HepG2 (cell line): Measurements from ENCODE around the gene HEATR5B. TPM values are rescaled to one million over a fixed set of nuclear protein-coding genes. Genes with fewer than 3 reads are reported as not detected.

ENCODE experiments used
- ATAC-seq: fragments of 200-7000 bp; cut with Tn5 transposase; 3 replicates; pipeline ENCODE4 v1.9.1; 2020; ENCODE audit warnings: mild to moderate bottlenecking, moderate library complexity
- BruUV-seq: library from RNA; stranded (reverse); fragments of 400-500 nt; replicated peaks from 2 replicates; lab custom pipeline; 2021; lab: Mats Ljungman, UMichigan
- CTCF ChIA-PET: fragments of 300-600 bp; formaldehyde crosslinking; extraction: SDS; loops from one replicate; lab custom pipeline; 2021; ENCODE audit warnings: low total read pairs, inconsistent platforms, low intra/inter-chr PET ratio; lab: Yijun Ruan, JAX
- POLR2A ChIA-PET: fragments of 350-600 bp; sonication (Branson Sonifier 250); formaldehyde crosslinking; loops from one replicate; lab custom pipeline; 2020; ENCODE audit warnings: antibody characterized with exemption, inconsistent platforms; lab: Yijun Ruan, JAX
- DNase-seq: peaks from one replicate; pipeline ENCODE4 v3.0.0-alpha.2; 2015; ENCODE audit warnings: low spot score
- FAIRE-seq: peaks from 3 replicates; lab custom pipeline; 2011; peaks lifted over from hg19 to GRCh38; lab: Jason Lieb, UNC
- H2AFZ ChIP-seq: one replicate; pipeline ENCODE4 v1.6.1; 2011; ENCODE audit warnings: low read length, inconsistent platforms
- H3K27ac ChIP-seq: fragments of 300-600 bp; 3 replicates; pipeline ENCODE4 v1.8.0; 2011; ENCODE audit warnings: mixed run types, mild to moderate bottlenecking, mixed read lengths, low read length, inconsistent platforms; ENCODE audit not compliant: insufficient read depth; ENCODE audit errors: extremely low read length
- H3K27me3 ChIP-seq, 2 experiments: fragments of 200-600 bp in 1 of 2; 2 replicates in 1 of 2; 3 replicates in 1 of 2; pipeline versions ENCODE4 v1.6.0 to v1.8.0; 2011; ENCODE audit warnings: low read length in 2 of 2, mild to moderate bottlenecking in 2 of 2, moderate library complexity in 2 of 2, inconsistent platforms in 1 of 2; ENCODE audit not compliant: insufficient read depth in 2 of 2, control insufficient read depth in 1 of 2
- H3K36me3 ChIP-seq, 2 experiments: fragments of 200-600 bp in 1 of 2; replicated peaks in 1 of 2; 2 replicates in 1 of 2; 3 replicates in 1 of 2; pipeline versions ENCODE4 v1.5.1 to v1.8.0; 2011; ENCODE audit warnings: low read length in 2 of 2, inconsistent platforms in 1 of 2; ENCODE audit not compliant: insufficient read depth in 2 of 2, control insufficient read depth in 1 of 2
- H3K4me1 ChIP-seq: 2 replicates; pipeline ENCODE4 v1.5.1; 2012; ENCODE audit warnings: low read length, inconsistent platforms; ENCODE audit not compliant: insufficient read depth
- H3K4me2 ChIP-seq: 2 replicates; pipeline ENCODE4 v1.6.0; 2011; ENCODE audit warnings: low read depth, low read length, inconsistent platforms
- H3K4me3 ChIP-seq, 3 experiments: fragments of 200-600 bp in 1 of 3; sonication (generic), shearing (Covaris generic) in 1 of 3; replicated peaks in 1 of 3; 2 replicates each; pipeline ENCODE4 v1.5.1; 2011 to 2016; ENCODE audit warnings: low read length in 3 of 3, inconsistent platforms in 2 of 3, low read depth in 2 of 3, mild to moderate bottlenecking in 2 of 3, control low read depth in 1 of 3, mixed read lengths in 1 of 3; ENCODE audit not compliant: insufficient read depth in 1 of 3
- H3K79me2 ChIP-seq: one replicate; pipeline ENCODE4 v1.6.1; 2011; ENCODE audit warnings: low read length, inconsistent platforms; ENCODE audit not compliant: insufficient read depth
- H3K9ac ChIP-seq: 2 replicates; pipeline ENCODE4 v1.6.0; 2011; ENCODE audit warnings: mild to moderate bottlenecking, low read depth, low read length, inconsistent platforms; ENCODE audit not compliant: insufficient read depth
- H3K9me3 ChIP-seq: 2 replicates; pipeline ENCODE4 v1.5.1; 2012; ENCODE audit warnings: mild to moderate bottlenecking, low read length
- H4K20me1 ChIP-seq: 2 replicates; pipeline ENCODE4 v1.6.0; 2011; ENCODE audit warnings: inconsistent platforms, mild to moderate bottlenecking, low read length, moderate library complexity; ENCODE audit not compliant: insufficient read depth
- ATF7 ChIP-seq, 2 experiments: fragments of 450-650 bp in 1 of 2; sonication (generic) in 1 of 2; formaldehyde crosslinking in 1 of 2; IDR thresholded peaks; 2 replicates each; pipeline versions ENCODE4 v1.4.0 to v1.6.1; 2016 to 2020; ENCODE audit warnings: antibody characterized with exemption in 1 of 2, mild to moderate bottlenecking in 1 of 2, missing genetic modification reagents in 1 of 2
- CHD2 ChIP-seq: IDR thresholded peaks from 2 replicates; pipeline ENCODE4 v1.6.1; 2011; ENCODE audit warnings: low read depth, low read length, improper control_type of control experiment
- CREM ChIP-seq, 2 experiments: sonication (generic) in 1 of 2; formaldehyde crosslinking in 1 of 2; IDR thresholded peaks; 2 replicates each; pipeline versions ENCODE4 v1.4.0 to v1.6.1; 2016 to 2020; ENCODE audit warnings: antibody characterized with exemption in 1 of 2, mild to moderate bottlenecking in 1 of 2, missing genetic modification reagents in 1 of 2
- HNF4A ChIP-seq: sonication (generic); formaldehyde crosslinking; IDR thresholded peaks from 2 replicates; pipeline ENCODE4 v1.4.0; 2020; ENCODE audit warnings: missing genetic modification reagents
- KLF13 ChIP-seq: sonication (generic); formaldehyde crosslinking; IDR thresholded peaks from 2 replicates; pipeline ENCODE4 v1.4.0; 2020; ENCODE audit warnings: mild to moderate bottlenecking, missing genetic modification reagents
- MAFF ChIP-seq: IDR thresholded peaks from 2 replicates; pipeline ENCODE4 v1.6.1; 2011; ENCODE audit warnings: low read depth, low read length, improper control_type of control experiment
- MAFK ChIP-seq, 2 experiments: IDR thresholded peaks in 1 of 2; conservative IDR thresholded peaks in 1 of 2; 2 replicates each; pipeline ENCODE4 v1.6.1; 2011; ENCODE audit warnings: improper control_type of control experiment in 2 of 2, low read length in 2 of 2
- NFE2 ChIP-seq: sonication (generic); formaldehyde crosslinking; IDR thresholded peaks from 2 replicates; pipeline ENCODE4 v1.4.0; 2020; ENCODE audit warnings: missing genetic modification reagents
- NFE2L2 ChIP-seq: fragments of 150-350 bp; IDR thresholded peaks from 2 replicates; pipeline ENCODE4 v1.6.1; 2014; ENCODE audit warnings: low read length
- SAP130 ChIP-seq: IDR thresholded peaks from 2 replicates; pipeline ENCODE4 v1.6.1; 2016; ENCODE audit warnings: low read depth
- SMAD9 ChIP-seq: sonication (generic); formaldehyde crosslinking; IDR thresholded peaks from 2 replicates; pipeline ENCODE4 v1.5.1; 2020; ENCODE audit warnings: mild to moderate bottlenecking, missing genetic modification reagents
- ZFP62 ChIP-seq: sonication (generic); formaldehyde crosslinking; IDR thresholded peaks from 2 replicates; pipeline ENCODE4 v1.4.0; 2020; ENCODE audit warnings: missing genetic modification reagents
- ZNF253 ChIP-seq: sonication (generic); formaldehyde crosslinking; IDR thresholded peaks from 2 replicates; pipeline ENCODE4 v1.8.0; 2022; ENCODE audit warnings: mild to moderate bottlenecking, missing genetic modification reagents, borderline replicate concordance
- ZNF326 ChIP-seq: sonication (generic); formaldehyde crosslinking; IDR thresholded peaks from 2 replicates; pipeline ENCODE4 v1.4.0; 2020; ENCODE audit warnings: missing genetic modification reagents, borderline replicate concordance
- ZNF350 ChIP-seq: sonication (generic); formaldehyde crosslinking; IDR thresholded peaks from 2 replicates; pipeline ENCODE4 v1.4.0; 2020; ENCODE audit warnings: mild to moderate bottlenecking, low read depth, missing genetic modification reagents, borderline replicate concordance
- ZNF382 ChIP-seq: sonication (generic); formaldehyde crosslinking; IDR thresholded peaks from 2 replicates; pipeline ENCODE4 v1.5.0; 2020; ENCODE audit warnings: missing genetic modification reagents, mild to moderate bottlenecking, borderline replicate concordance
- ZNF432 ChIP-seq: sonication (generic); formaldehyde crosslinking; IDR thresholded peaks from 2 replicates; pipeline ENCODE4 v1.5.0; 2020; ENCODE audit warnings: missing genetic modification reagents, mild to moderate bottlenecking, borderline replicate concordance
- ZNF572 ChIP-seq: sonication (generic); formaldehyde crosslinking; IDR thresholded peaks from 2 replicates; pipeline ENCODE4 v1.5.1; 2020; ENCODE audit warnings: mild to moderate bottlenecking, missing genetic modification reagents
- ZNF589 ChIP-seq: sonication (generic); formaldehyde crosslinking; conservative IDR thresholded peaks from 2 replicates; pipeline ENCODE4 v1.8.0; 2022; ENCODE audit warnings: mild to moderate bottlenecking, moderate library complexity, missing genetic modification reagents
- ZNF644 ChIP-seq: IDR thresholded peaks from 2 replicates; pipeline ENCODE4 v1.6.1; 2016; ENCODE audit warnings: low read depth
- ZNF792 ChIP-seq: IDR thresholded peaks from 2 replicates; pipeline ENCODE4 v1.6.1; 2016
- WGBS: methylation state at CpG from one replicate; pipeline ENCODE4 v1.1.6; 2017; ENCODE audit warnings: low lambda C conversion rate; 5-methylcytosine and 5-hydroxymethylcytosine counted together
- in situ Hi-C: cut with HindIII; loops from 2 replicates; pipeline ENCODE4 v1.10.0; 2017; ENCODE audit warnings: low pct_unique_long_range_greater_than_20kb; ENCODE audit not compliant: extremely low pct_ligation_motif_present
- intact Hi-C: fragments of 100-400 bp; cut with micrococcal nuclease; formaldehyde crosslinking; loops from one replicate; pipeline ENCODE4 v1.10.0; 2022; ENCODE audit not compliant: unreplicated experiment
- polyA plus RNA-seq, 8 experiments: library from polyadenylated mRNA; depleted of rRNA in 3 of 8; stranded (reverse) in 7 of 8; unstranded in 1 of 8; fragments of >200 nt; fragmentation: Illumina TruSeq in 4 of 8; extraction: Trizol in 4 of 8; gene quantifications; 2 replicates each; pipeline versions ENCODE4 v1.2.1 to v1.2.3, GENCODE V29; 2011 to 2016; ENCODE audit warnings: low read depth in 4 of 8, missing spikeins in 1 of 8, mixed read lengths in 1 of 8; ENCODE audit not compliant: insufficient read depth in 1 of 8
- total RNA-seq, 5 experiments: library from RNA; depleted of rRNA; stranded (reverse); fragments of >200 nt; fragmentation: Illumina TruSeq; extraction: Trizol; gene quantifications; 2 replicates each; pipeline ENCODE4 v1.2.3, GENCODE V29; 2016; ENCODE audit warnings: low read depth in 1 of 5
- TF ChIP-seq, protein P1 (sequence below): sonication (generic); formaldehyde crosslinking; IDR thresholded peaks from 2 replicates; pipeline ENCODE4 v1.4.0; 2020; ENCODE audit warnings: missing genetic modification reagents, borderline replicate concordance

The HEATR5B gene
- total and polyA plus RNA-seq, 2 of the 13 experiments (the other 11 are each of a cell fraction or from before 2014, with no cell fraction given), result 12.7 to 16.3 TPM

- no peak for TF ChIP-seq ZNF792 (CRISPR knock-in tag)
- no peak for TF ChIP-seq ZNF572 (CRISPR knock-in tag)
Observed at GRCh38 chr2:37125416-37125815, 41.2 kb upstream of the HEATR5B start (continued).

DNA sequence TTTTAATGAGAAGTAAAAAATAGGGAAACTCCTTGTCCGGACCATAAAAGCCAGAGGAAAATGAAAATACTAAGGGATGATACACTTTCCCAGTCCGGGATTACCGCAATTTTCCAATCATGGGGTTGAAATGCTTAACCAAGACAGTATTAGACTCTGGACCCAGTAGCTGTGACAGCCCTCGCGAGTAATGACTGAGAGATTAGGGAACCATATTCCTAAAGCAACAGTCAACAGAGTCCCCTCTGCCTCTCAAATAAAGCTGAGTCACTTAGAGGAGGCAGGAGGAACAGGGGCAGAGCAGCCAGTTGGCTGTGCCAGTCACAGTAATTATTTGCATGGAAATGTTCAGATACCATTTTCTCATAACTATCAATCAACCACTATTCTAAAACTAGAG is 35.0 kb upstream of the HEATR5B start:
- Histone ChIP-seq H3K4me1 (peaks cover 6% of the 10 kb centered on the region; the same call in 1 of the 2 replicates), H3K36me3 (peaks cover 14 to 50% of the 10 kb centered on the region in 2 experiments), H4K20me1 (no peaks in the 10 kb centered on the region), H3K4me3 (no peak overlapping the region), H3K27ac (peak overlapping the region; percentile 47), H3K4me2 (no peak overlapping the region), H3K27me3 (no peaks in the 10 kb centered on the region), H3K9me3 (no peaks in the 10 kb centered on the region), H3K9ac (no peak overlapping the region), H2AFZ (no peak overlapping the region), H3K79me2 (no peaks in the 10 kb centered on the region)
- no TSS peak for BruUV-seq
- CTCF ChIA-PET, result no interaction called here
- peak; percentile 37 for FAIRE-seq
- intact Hi-C loops, result no loop called here
- DNase-seq, result peak; percentile 69
- POLR2A ChIA-PET, result no interaction called here
- WGBS, result 93% methylated on average over 5 of the region's 5 CpGs
- in situ Hi-C loops, result no loop called here
- ATAC-seq, result peak; percentile 87
- TF ChIP-seq, protein P1, sequence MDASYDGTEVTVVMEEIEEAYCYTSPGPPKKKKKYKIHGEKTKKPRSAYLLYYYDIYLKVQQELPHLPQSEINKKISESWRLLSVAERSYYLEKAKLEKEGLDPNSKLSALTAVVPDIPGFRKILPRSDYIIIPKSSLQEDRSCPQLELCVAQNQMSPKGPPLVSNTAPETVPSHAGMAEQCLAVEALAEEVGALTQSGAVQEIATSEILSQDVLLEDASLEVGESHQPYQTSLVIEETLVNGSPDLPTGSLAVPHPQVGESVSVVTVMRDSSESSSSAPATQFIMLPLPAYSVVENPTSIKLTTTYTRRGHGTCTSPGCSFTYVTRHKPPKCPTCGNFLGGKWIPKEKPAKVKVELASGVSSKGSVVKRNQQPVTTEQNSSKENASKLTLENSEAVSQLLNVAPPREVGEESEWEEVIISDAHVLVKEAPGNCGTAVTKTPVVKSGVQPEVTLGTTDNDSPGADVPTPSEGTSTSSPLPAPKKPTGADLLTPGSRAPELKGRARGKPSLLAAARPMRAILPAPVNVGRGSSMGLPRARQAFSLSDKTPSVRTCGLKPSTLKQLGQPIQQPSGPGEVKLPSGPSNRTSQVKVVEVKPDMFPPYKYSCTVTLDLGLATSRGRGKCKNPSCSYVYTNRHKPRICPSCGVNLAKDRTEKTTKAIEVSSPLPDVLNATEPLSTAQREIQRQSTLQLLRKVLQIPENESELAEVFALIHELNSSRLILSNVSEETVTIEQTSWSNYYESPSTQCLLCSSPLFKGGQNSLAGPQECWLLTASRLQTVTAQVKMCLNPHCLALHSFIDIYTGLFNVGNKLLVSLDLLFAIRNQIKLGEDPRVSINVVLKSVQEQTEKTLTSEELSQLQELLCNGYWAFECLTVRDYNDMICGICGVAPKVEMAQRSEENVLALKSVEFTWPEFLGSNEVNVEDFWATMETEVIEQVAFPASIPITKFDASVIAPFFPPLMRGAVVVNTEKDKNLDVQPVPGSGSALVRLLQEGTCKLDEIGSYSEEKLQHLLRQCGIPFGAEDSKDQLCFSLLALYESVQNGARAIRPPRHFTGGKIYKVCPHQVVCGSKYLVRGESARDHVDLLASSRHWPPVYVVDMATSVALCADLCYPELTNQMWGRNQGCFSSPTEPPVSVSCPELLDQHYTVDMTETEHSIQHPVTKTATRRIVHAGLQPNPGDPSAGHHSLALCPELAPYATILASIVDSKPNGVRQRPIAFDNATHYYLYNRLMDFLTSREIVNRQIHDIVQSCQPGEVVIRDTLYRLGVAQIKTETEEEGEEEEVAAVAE (CRISPR knock-in tag), result no peak
- peak; percentile 75; the same call in 1 of the 2 replicates for TF ChIP-seq NFE2
- peak; percentile 93 for TF ChIP-seq NFE2L2
- TF ChIP-seq ZFP62, result no peak
- TF ChIP-seq KLF13 (CRISPR knock-in tag), result no peak
- TF ChIP-seq ZNF253 (CRISPR knock-in tag), result no peak
- TF ChIP-seq MAFK (conservative IDR thresholded peaks at IDR 0.05 in 1 of 2, IDR thresholded peaks at IDR 0.05 in 1 of 2; ENCODE audit: low read length in 2 of 2), result peak; percentile 28 to 45; a peak in 1 of 4 replicates
- TF ChIP-seq CREM (IDR thresholded peaks at IDR 0.05), result no peak
- TF ChIP-seq CREM (CRISPR knock-in tag; IDR thresholded peaks at IDR 0.05), result no peak
- no peak for TF ChIP-seq CHD2
- 0 out of 2 replicates have a peak, but pooled peaks have one; percentile 30 for TF ChIP-seq ZNF644
- TF ChIP-seq ZNF326 (CRISPR knock-in tag), result no peak
- no peak for TF ChIP-seq ZNF382 (CRISPR knock-in tag)
- 0 out of 2 replicates have a peak, but pooled peaks have one; percentile 22 for TF ChIP-seq SAP130 (CRISPR knock-in tag)
- TF ChIP-seq SMAD9 (CRISPR knock-in tag), result no peak
- TF ChIP-seq ZNF432 (CRISPR knock-in tag), result no peak
- TF ChIP-seq ATF7 (IDR thresholded peaks at IDR 0.05), result no peak
- no peak for TF ChIP-seq ATF7 (CRISPR knock-in tag; IDR thresholded peaks at IDR 0.05)
- TF ChIP-seq ZNF589 (CRISPR knock-in tag), result no peak
- TF ChIP-seq MAFF, result peak; percentile 28; the same call in 1 of the 2 replicates
- no peak for TF ChIP-seq ZNF350 (CRISPR knock-in tag)
- TF ChIP-seq HNF4A, result peak; percentile 40
